ENCODE data around the gene ITSN2. TPM values are rescaled to one million over a fixed set of nuclear protein-coding genes. Genes with fewer than 3 reads are reported as not detected.

ITSN2 gene
- total RNA-seq, 1 donor from 2014 or later, result 25.3 TPM

DNA sequence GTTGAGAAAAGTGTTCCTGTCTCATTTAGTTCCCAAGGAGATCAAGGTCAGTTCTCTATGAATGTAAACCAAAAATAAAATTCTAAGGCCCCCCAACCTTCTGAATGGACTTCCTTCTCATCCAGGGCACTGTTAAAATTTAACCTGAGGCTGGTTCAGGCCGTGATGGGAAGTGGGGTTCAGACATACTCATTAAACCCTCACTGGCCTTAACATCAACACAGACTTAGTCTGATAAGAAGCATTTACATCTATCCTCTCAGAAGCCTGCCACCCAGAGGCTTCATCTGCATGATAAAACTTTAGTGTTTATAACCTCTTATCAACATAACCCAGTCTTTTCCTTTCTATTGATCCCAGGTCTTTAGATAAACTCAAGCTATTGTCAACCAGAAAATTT is 22.4 kb downstream of the ITSN2 start:
- no peak for FAIRE-seq
- DNase-seq (ENCODE audit: low spot score in 2 of 2), result no peak

DNA sequence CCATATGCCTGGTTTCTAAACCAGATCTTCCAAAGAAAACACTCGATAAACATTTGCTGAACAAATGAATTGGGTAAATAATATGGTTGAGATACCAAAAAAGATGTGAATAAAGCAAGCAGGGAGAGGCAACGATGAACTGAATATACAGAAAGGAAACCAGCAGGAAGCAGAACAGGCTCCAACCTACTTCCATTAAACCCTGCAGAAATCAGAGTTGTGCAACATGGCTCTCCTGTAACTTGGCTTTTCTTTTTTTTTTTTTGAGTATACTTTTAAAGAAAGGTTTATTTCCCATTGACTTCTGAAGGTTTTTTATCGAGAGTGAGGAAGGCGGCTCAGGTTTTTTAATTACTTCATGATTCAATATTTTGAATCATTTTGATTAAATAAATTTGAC is 23.5 kb downstream of the ITSN2 start:
- FAIRE-seq (no peak), DNase-seq (ENCODE audit: low spot score in 2 of 2) (no peak)

DNA sequence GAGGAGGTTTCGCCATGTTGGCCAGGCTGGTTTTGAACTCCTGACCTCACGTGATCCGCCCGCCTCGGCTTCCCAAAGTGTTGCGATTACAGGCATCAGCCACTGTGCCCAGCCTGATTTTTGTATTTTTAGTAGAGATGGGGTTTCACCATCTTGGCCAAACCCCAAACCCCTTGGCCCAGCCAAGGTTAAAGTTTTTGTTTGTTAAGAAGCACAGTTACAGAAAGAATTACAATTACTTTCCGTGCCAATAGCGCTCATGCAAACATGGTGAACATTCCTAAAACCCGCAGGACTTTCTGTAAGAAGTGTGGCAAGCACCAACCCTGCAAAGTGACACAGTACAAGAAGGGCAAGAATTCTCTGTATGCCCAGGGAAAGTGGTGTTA is 26.1 kb downstream of the ITSN2 start:
- no peak for DNase-seq (ENCODE audit: low spot score in 2 of 2)
- FAIRE-seq, result no peak

DNA sequence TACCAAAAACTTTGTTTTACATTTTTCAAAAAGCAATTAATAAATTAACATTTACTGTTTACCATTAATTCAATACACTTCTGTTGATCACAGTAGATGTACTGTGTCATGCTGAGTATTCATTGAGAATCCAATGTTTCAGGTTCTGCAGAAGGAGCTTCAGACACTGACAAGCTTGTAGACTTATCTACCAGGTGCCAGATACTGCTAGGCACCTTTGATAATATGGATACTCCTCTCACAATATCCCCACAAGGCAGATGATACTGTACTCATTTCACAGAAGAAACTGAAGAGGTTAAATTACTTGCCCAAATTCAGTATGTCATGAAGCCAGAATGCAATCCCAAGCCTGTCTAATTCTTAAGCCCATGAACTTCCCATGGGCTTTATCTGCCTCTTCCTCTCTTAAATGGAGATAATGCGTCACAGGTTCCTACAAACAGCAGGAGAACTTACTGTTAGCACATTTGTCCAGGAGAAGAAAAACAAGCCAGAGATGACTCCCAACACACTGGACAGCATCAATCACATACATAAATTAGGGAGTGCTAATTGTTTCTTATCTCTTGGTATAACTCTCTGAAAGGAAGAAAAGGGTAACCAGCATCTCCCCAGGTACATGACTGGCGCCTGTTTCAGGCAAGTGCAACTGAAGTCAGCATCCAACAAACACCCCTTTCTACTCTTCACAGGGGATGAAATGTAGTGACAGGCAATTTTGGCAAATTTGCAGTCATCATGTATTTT is 27.4 kb downstream of the ITSN2 start:
- FAIRE-seq (no peak), DNase-seq (ENCODE audit: low spot score in 2 of 2) (no peak)

DNA sequence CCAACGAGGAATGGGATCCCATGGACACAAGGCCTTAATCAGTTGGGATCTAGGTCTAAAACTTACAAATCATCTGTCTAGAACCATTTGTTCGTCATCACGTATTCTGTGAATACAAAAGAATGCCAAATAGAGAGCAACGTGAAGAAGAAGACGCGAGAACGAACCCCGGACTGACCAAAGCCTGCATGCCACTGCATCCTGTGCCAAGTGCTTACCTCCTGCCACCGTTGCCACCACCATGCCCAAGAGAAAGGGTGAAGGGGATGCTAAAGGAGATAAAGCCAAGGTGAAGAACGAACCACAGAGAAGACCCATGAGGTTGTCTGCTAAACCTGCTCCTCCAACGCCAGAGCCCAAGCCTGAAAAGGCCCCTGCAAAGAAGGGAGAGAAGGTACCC is 30.2 kb downstream of the ITSN2 start:
- no peak for FAIRE-seq
- no peak for DNase-seq (ENCODE audit: low spot score in 2 of 2)

DNA sequence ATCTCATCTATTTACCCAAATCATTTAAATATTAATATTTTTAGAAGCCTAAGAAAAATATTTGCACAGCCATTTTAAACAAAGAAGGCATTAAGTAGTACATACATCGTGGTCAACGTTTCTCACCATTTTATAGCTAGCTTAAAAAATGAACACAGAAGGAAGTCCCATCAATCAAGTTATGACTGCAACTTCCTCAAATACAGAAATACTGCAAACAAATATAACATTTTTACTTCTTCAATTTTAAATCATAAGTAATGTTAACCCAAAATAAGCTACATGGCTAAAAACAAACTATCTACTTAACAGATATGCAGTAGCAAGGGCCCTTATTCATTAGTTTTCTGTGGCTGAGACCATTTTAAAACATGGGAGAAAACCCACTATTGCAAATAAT is 30.6 kb downstream of the ITSN2 start:
- no peak for DNase-seq (ENCODE audit: low spot score in 2 of 2)
- FAIRE-seq, result no peak

DNA sequence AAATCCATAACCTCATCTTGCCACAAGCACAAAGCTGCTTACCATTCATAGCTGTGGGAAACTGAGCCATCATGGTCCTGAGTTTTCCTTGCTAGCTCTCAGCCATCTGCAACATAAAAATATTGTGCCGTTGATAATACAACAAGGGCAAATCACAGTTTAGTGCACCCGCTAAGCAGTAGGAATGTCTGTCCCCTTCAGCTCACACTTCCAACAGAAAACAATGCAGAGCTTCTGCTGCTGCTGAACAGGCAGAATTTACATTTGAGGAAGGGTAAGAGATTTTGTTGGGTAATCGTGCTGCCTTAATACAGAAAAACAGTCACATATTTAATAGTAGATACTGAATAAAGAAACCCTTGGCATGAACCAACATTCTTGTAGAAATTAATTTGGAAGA is 32.3 kb downstream of the ITSN2 start:
- FAIRE-seq, result no peak
- DNase-seq (ENCODE audit: low spot score in 2 of 2), result no peak

DNA sequence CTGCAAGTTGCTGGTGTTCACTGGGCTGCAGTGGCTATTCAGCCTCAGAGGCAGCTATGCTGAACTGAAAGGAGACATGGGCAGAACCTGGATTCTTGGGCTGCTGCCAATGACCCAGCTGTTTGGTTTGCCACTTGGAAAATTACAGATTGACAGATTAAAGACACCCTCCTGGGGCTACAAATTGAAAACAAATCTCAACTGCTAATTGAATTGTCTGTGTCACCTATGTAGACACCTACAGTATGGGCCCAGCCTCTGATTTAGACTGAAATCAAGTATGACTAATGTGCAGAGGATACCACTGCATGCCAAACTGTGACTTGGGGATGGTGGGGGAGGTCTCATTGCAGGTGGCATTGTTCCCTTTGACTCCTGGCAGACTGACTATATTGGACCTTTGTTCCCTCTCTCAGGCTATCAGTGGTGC is 42.8 kb downstream of the ITSN2 start:
- DNase-seq (ENCODE audit: low spot score in 2 of 2), result peak in 1 of 2 donors; percentile 8
- FAIRE-seq, result no peak

DNA sequence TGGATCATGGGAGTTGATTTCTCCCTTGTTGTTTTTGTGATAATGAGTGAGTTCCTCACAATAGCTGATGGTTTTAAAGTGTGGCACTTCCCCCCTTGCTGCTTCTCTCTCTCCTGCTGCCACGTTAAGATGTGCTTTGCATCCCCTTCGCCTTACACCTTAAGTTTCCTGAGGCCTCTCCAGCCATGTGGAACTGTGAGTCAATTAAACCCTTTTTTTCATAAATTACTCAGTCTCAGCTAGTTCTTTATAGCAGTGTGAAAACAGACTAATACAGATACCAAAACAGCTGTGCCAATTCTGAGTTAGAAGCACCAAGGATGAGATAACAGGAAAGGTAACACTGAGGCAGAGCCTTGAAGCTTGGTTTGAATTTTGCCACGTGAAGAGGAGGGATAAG is 44.7 kb downstream of the ITSN2 start:
- FAIRE-seq (no peak), DNase-seq (ENCODE audit: low spot score in 2 of 2) (no peak)

DNA sequence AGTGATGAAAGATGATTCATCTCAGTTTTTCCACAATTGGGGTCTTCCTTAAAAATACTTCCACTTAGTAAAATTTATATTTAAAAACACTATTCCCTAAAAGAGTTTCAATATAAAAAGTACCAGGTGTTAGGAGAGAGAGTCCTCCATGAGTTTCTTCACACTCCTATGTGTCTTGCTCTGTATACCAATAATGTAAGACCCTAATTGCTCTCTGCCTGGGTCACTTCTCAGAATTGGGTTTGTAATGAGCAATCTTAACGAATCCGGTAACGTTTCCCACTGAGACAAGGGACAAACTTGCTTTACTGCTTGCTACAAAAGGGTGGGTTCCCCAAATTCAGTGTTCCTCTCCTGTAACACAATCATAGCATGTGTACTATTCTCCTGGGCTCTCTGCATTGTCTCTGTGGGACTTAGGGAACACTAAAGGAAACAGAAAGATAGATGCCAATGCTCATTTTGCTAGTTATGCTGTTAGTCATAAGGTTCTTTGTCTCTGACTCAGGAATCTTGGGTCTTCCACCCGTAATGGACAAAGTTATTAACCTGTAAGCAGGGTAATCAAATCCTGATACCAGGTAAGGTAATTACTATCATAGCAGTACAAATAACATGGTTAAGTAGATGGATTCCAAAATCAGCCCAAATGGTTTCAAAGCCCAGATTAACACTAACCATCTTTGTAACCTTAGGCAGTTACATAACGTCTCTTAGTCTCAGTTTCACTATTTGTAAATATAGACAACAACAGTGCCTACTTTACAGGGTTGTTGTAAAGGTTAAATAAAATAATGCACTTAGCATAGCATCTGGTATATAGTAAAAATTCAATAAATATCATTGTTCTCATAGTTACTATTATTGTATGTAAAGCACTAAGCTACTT is 46.3 kb downstream of the ITSN2 start:
- DNase-seq (ENCODE audit: low spot score in 2 of 2) (no peak), FAIRE-seq (no peak)

DNA sequence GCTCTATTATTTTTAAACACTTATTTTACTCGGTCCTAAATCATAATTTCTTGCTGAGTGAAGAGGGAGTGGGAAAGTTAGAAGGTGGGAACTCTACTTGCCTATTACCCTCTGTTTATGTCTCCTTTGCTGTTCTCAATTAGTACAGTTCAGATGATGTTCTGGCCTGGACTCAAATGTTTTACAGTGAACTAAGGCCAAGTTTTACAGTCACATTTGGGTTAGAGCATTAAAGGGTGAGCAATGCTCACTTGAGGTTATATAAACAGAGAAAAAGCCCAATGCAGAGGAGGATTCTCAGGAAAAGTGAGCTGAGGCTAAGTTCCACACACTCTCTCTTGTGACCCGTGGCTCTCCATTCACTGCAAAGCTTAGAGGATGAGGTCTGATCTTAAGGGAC is 52.4 kb downstream of the ITSN2 start:
- DNase-seq (ENCODE audit: low spot score in 2 of 2) (no peak), FAIRE-seq (no peak)

DNA sequence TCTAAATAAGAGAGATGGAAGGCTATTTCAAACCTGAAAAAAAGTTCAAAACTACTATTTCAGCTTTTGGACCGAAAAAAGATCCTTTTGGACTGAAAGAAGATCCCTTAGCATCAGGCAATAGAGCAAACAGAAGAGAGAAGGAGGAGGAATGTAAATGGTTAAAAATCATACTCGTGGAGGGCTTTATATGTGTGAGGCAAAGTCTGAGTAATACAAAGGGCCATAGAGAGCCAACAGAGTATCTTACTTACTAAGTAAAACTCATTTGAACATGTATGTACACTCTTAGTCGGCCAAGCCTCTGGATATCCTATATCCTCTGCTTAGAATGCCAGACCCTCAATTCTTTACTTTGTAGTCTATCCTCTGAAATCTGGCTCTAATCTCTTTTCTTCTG is 55.7 kb downstream of the ITSN2 start:
- FAIRE-seq (no peak), DNase-seq (ENCODE audit: low spot score in 2 of 2) (no peak)

DNA sequence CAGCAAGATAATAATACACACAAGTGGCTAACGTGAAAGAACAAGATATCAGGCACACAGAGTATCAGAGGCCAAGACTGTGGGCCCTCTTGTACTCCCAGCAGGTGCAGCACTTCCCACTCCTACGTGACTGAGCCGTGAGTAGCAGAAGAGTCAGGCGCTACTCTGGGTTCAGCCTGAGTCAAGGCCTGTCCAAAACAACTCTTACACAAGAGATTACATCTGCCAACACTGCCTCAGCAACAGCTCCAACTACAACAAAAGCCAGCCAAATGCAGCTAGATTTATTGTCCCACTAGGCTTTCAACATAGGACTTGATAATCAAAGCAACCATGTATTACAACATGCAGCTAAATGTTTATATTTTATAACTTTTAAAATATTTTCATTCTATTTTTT is 56.2 kb downstream of the ITSN2 start:
- DNase-seq (ENCODE audit: low spot score in 2 of 2), result peak in 1 of 2 donors; percentile 27
- no peak for FAIRE-seq

DNA sequence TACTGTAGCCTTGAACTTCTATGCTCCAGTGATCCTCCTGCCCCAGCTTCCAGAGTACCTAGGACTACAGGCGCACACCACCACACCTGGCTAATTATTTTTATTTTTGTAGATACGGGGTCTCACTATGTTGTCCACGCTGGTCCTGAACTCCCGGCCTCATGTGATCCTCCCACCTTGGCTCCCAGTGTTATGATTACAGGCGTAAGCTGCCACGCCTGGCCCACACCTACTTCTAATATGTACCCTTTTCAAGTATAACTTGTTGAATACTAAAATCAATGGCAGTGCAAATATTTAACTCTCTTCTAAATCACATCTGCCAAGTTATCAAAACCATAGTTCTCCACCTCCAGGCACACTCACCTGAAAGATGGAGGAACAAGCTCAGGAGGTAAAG is 58.7 kb downstream of the ITSN2 start:
- no peak for DNase-seq (ENCODE audit: low spot score in 2 of 2)
- FAIRE-seq, result no peak

DNA sequence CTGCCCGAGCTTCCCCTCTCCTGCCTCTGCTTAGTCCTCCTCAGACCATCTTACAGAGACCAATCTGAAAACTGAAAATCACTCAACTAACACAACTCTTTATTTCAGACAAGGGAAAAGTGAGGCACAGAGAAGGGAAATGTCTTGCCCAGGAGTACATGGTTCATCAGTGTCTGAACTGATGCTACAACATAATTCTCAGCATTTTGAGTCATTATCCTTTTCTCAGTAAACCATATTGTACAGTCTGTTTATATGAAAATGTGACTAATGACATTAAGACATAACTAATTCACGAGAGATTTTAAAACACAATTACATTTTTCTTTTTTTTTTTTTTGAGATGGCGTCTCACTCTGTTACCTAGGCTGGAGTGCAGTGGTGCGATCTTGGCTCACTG is 62.7 kb downstream of the ITSN2 start:
- FAIRE-seq (no peak), DNase-seq (ENCODE audit: low spot score in 2 of 2) (no peak)

DNA sequence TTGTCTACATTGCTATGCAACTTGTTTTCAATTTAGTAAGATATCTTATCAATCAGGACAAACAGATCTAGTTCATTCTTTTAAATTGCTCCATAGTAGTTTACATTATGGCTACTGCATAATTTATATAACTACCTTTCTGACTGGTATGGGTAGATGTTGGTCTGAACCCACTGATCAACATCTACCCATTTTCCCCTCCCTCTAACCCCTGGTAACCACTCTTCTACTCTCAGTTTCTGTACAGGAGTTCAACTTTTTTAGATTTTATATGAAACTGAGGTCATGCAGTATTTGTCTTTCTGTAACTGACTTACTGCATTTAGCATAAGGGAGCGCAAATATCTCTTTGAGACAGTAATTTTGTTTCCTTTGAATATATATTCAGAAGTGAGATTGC is 73.2 kb downstream of the ITSN2 start:
- FAIRE-seq (no peak), DNase-seq (ENCODE audit: low spot score in 2 of 2) (no peak)

DNA sequence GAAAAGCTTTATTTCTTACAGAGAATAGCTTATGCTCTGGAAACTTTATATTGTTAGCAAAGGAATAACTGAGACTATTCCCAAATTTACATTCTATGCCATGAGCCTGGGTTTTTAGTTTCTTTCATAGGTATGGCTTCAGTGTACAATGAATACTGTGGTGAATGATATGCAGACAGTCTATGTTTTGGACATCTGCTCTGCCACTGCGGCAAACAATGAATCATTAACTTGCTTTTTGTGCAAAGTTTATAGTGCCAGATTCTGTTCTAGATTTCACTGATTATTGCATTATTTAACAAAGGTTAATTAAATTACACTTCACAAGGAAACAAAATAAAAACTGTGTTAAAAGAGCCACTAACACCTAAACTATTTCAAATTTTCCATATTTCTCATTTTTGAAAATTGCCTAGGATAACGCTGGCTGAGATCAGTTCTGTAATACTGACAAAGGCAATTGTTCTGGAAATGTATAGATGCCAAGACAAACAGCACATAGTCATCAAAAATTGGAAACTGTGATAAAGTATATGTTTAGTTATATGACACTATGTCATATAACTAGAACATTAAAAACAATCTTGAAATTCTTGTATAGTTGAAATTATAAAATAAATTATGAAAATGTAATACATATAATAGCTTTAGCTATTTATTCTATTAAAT is 74.7 kb downstream of the ITSN2 start:
- peak; percentile 77 for FAIRE-seq

DNA sequence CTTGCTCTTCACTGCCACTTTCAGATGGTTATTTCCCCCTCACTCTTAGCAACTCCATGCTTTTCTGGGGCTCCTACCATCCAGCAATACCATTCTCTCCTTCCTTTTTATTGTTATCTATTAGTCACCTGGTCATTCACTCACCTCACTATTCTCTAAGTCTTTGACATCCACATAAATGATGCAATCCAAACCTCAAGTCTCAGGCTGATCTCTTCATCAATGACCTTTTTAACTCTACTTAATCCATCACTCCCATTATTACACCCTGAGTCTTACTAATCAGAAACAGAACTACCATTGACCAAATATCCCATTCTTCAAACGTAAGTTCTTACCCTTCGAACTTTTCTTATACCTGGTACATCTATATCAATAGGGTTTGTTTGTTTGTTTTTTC is 79.7 kb downstream of the ITSN2 start:
- DNase-seq (ENCODE audit: low spot score in 2 of 2) (no peak), FAIRE-seq (no peak)

More for the DNA sequence above, 74.7 kb downstream of the ITSN2 start:
- no peak for DNase-seq (ENCODE audit: low spot score in 2 of 2)

DNA sequence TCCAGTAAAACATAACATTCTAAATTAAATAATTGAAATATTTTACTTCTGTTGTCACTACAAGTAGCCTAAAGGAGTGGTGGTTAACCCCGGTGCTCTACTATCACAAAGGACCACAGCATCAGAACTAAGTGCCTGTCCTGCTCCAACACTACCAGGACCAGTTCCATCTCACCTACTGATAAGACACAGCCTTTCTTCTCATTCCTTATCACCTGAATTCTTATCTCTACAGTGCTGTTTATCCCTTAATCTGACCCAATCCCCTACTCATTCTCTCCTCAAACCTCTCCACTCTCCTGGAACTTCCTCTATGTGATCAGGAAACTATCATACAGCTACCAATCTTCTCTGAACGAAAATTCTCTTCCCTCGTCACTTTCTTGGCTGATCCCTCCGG is 80.2 kb downstream of the ITSN2 start:
- DNase-seq (ENCODE audit: low spot score in 2 of 2), result no peak
- no peak for FAIRE-seq

DNA sequence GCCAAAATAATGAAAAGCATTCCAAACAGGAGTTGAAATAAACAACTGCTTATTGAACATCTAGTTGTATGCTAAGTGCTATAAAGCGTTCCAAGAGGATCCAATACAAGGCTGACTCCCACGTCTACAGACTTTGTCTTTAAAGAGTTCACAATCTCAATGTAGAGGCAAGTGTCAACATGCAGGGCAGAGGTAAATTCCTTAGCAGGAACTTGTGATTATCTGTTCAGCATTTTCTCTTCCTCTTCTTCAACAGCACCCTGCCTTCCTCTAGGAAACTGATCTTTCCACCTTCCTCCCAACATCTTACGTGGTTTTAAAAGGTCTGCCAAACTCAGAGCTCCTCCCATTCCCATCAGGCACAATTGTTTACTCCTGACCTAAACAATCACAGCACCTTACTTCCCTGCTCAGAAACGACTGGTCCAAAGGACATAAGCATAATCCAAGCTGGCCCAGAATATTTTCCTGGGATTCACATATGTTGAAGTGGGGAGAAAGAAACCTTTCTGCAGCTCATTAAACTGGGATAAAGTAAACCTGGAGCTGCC is 83.9 kb downstream of the ITSN2 start:
- DNase-seq (ENCODE audit: low spot score in 2 of 2) (no peak), FAIRE-seq (no peak)

DNA sequence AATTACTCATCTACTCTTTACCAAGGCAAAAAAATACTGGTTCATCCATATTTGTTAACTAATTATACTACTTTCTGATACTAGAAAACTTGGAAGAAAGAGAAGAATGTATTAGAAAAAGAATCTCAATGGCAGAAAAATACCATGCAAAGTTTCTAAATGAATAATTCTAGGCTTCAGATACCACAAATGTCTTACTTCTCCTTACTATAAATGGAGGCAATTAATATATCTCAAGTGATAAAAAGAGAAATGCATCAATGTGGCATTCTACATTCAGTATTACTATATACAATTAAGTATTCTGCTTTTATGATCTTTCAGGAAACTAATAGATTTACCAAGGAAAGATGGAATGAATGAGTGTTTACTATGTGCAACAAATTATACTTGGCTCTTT is 85.5 kb downstream of the ITSN2 start:
- FAIRE-seq (no peak), DNase-seq (ENCODE audit: low spot score in 2 of 2) (no peak)

Measured in frontal cortex (tissue), 4 donors.